HG03095 (cell line): ENCODE data around the gene MYO5B.
A peak's percentile ranks its signal among the peaks of the same experiment; 100 is the strongest.

Experiments used
- ATAC-seq: cut with Tn5 transposase; IDR thresholded peaks from one replicate; pipeline ENCODE4 v1.9.1; 2021; ENCODE audit warnings: moderate library complexity; ENCODE audit not compliant: unreplicated experiment

MYO5B gene

GRCh38 chr18:49976001-49976400 is 218.9 kb downstream of the MYO5B start:
- ATAC-seq = no peak

- no peak for ATAC-seq
Observed at GRCh38 chr18:49974079-49974478, 220.9 kb downstream of the MYO5B start.

- ATAC-seq = no peak
Observed at GRCh38 chr18:49973592-49973991, 221.4 kb downstream of the MYO5B start.

GRCh38 chr18:49972535-49972934 is 222.4 kb downstream of the MYO5B start:
- no peak for ATAC-seq

GRCh38 chr18:49971462-49971861 is 223.5 kb downstream of the MYO5B start:
- no peak for ATAC-seq

- no peak for ATAC-seq
Observed at GRCh38 chr18:49970319-49970718, 224.6 kb downstream of the MYO5B start.

GRCh38 chr18:49968644-49969309 is 226.2 kb downstream of the MYO5B start:
- ATAC-seq = no peak

GRCh38 chr18:49967636-49968313 is 227.2 kb downstream of the MYO5B start:
- no peak for ATAC-seq

GRCh38 chr18:49967171-49967570 is 227.8 kb downstream of the MYO5B start:
- ATAC-seq = peak; percentile 50

GRCh38 chr18:49966090-49966489 is 228.9 kb downstream of the MYO5B start:
- ATAC-seq = no peak

- no peak for ATAC-seq
Observed at GRCh38 chr18:49963217-49963616, 231.7 kb downstream of the MYO5B start.

GRCh38 chr18:49961271-49961670 is 233.7 kb downstream of the MYO5B start:
- ATAC-seq = no peak

- no peak for ATAC-seq
Observed at GRCh38 chr18:49960376-49960775, 234.6 kb downstream of the MYO5B start.

- no peak for ATAC-seq
Observed at GRCh38 chr18:49959176-49959575, 235.8 kb downstream of the MYO5B start.

- no peak for ATAC-seq
Observed at GRCh38 chr18:49955263-49955662, 239.7 kb downstream of the MYO5B start.

GRCh38 chr18:49953391-49953790 is 241.6 kb downstream of the MYO5B start:
- ATAC-seq = no peak

GRCh38 chr18:49949951-49950395 is 245.0 kb downstream of the MYO5B start:
- no peak for ATAC-seq

- ATAC-seq = no peak
Observed at GRCh38 chr18:49948975-49949374, 246.0 kb downstream of the MYO5B start.

- no peak for ATAC-seq
Observed at GRCh38 chr18:49944663-49945062, 250.3 kb downstream of the MYO5B start.

- ATAC-seq = no peak
Observed at GRCh38 chr18:49936821-49937220, 258.1 kb downstream of the MYO5B start.

GRCh38 chr18:49935215-49935614 is 259.7 kb downstream of the MYO5B start:
- no peak for ATAC-seq

GRCh38 chr18:49934457-49934856 is 260.5 kb downstream of the MYO5B start:
- ATAC-seq = no peak
